AG09309 (cell line): Measurements from ENCODE around the gene ZNF629.

Experiments
- DNase-seq: peaks from one replicate; pipeline ENCODE4 v3.0.0-alpha.2; 2010; ENCODE audit warnings: low read depth
- H3K4me3 ChIP-seq: 2 replicates; pipeline ENCODE4 v1.5.1; 2011; ENCODE audit warnings: mild to moderate bottlenecking, low read depth, low read length, moderate library complexity; ENCODE audit not compliant: control insufficient read depth
- TF ChIP-seq, protein P1 (sequence below): IDR thresholded peaks from 2 replicates; pipeline ENCODE4 v1.5.1; 2011; ENCODE audit warnings: mild to moderate bottlenecking, low read depth, low read length, inconsistent platforms; ENCODE audit not compliant: insufficient read depth, control insufficient read depth; ENCODE audit errors: missing control alignments

Gene ZNF629

DNA sequence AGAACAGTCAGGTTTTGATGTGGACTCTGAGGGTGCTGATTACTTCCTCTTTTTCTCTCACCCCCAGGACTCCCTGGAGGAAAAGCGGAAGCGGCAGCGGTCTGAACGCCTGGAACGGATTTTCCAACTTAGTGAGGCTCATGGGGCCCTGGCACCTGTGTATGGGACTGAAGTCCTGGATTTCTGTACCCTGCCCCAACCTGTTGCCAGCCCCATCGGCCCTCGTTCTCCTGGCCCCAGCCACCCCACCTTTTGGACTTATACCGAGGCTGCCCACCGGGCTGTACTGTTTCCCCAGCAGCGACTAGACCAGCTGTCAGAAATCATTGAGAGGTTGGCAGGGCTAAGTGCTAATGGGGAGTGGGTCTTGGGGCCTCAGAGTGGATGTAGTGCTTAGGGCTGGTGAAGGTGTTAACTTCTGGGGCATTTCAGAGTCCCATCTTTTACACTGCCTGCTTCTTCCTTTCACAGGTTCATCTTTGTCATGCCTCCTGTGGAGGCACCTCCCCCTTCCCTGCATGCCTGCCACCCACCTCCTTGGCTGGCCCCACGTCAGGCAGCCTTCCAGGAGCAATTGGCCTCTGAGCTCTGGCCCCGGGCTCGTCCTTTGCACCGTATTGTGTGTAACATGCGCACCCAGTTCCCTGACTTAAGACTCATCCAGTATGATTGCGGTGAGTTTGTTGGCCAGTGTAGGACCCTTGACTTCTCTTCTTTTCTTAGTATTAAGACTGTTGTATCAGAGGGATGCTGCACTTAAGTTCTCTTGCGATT, 57.9 kb downstream of the ZNF629 start:
- TF ChIP-seq, protein P1, sequence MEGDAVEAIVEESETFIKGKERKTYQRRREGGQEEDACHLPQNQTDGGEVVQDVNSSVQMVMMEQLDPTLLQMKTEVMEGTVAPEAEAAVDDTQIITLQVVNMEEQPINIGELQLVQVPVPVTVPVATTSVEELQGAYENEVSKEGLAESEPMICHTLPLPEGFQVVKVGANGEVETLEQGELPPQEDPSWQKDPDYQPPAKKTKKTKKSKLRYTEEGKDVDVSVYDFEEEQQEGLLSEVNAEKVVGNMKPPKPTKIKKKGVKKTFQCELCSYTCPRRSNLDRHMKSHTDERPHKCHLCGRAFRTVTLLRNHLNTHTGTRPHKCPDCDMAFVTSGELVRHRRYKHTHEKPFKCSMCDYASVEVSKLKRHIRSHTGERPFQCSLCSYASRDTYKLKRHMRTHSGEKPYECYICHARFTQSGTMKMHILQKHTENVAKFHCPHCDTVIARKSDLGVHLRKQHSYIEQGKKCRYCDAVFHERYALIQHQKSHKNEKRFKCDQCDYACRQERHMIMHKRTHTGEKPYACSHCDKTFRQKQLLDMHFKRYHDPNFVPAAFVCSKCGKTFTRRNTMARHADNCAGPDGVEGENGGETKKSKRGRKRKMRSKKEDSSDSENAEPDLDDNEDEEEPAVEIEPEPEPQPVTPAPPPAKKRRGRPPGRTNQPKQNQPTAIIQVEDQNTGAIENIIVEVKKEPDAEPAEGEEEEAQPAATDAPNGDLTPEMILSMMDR, result no peak
- no peak for DNase-seq
- no peak overlapping the region for H3K4me3 ChIP-seq
